ENCODE results near the gene ZNF160.
A peak's percentile ranks its signal among the peaks of the same experiment; 100 is the strongest.
"Not testable (repeated sequence)": the region's sequence is repeated elsewhere in the genome, so short reads cannot be mapped to it uniquely, and the experiment has no call there.

ZNF160 gene

DNA sequence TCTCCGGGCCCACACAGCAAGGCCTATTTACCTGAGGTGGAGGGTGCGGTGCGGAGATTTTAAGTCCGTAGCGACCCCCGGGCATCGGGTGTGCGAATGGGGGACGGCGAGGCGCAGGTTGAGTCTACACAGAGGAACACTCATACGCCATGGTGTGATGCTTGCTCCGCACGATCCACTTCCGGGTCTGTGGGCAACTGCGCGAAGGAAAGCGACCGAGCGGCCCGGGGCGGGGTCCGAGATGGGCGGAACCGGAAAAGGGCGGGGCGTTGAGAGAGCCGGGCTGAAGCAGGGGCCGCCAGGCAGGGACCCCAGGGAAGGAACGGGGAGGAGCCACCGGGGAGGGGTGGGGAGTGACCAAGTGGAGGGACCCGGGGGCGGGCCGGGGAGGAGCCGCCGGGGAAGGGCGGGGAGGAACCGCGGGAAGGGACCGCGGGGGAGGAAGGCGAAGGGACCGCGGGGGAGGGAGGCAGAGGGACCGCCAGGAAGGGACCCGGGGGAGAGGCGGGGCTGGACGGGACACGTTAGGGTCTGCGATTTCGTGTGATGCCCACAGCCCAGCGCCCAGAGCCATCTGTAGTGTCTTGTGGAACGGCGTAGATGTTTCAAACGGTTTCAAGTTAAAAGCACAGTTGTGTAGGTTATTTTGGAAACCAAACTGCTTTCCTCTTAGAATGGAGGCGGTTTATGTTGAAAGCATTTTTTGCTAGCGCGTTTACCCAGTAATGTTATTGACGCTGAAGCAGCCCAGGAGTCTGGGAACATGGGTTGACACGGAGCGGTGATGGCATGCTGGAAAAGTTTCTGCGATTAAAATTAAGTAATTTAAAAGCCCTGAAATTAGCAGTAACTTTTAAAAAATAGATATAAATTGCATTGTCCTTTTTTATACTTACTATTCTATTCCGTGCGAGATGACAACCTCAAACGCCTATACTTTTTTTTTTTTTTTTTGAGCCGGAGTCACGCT, at the start of gene ZNF160:
TSS of gene ZNF160 (minus strand) at position 189 of the 970 bp plus-strand sequence. CDS start 17,146 bp downstream, outside the sequence.
- DNase-seq: peak; percentile 97 to 98

GRCh38 chr19:53147645-53148044, 44.4 kb upstream of the ZNF160 start:
- no peak for DNase-seq

DNA sequence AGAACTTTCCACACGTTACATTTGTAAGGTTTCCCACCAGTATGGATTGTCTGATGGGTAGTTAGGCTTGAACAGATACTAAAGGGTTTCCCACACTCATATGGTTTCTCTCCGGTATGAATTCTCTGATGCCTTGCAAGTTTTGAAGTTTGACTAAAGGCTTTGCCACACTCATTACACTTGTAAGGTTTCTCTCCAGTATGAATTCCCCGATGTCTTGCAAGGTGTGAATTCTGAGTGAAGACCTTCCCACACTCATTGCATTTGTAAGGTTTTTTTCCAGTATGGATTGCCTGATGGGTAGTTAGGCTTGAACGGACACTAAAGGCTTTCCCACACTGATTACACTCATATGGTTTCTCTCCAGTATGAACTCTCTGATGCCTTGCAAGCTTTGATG, 37.1 kb upstream of the ZNF160 start:
- DNase-seq: no peak

DNA sequence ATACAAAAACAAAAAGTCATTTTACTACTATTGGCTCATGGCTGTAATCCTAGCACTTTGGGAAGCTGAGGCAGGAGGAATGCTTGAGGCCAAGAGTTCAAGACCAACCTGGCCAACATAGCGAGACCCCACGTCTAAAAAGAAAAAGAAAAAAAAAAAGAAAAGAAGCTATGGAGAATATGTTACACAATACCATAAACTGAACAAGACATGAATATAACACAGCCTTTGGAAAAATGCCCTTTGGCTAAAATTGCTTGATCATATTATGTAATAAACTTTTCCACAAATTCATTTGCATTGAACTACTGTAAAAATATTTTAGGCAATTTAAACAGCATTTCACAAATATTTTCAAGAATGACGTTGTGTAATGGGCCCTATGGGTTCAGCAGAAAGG, 33.2 kb upstream of the ZNF160 start:
- DNase-seq: no peak

GRCh38 chr19:53132141-53132991, 29.1 kb upstream of the ZNF160 start, which contains the start of gene ZNF415:
Gene ZNF415, minus strand, starts transcription at chr19:53132910. Its CDS starts 10,234 bp downstream, at chr19:53122676.
- peak; percentile 19 to 59 for DNase-seq

DNA sequence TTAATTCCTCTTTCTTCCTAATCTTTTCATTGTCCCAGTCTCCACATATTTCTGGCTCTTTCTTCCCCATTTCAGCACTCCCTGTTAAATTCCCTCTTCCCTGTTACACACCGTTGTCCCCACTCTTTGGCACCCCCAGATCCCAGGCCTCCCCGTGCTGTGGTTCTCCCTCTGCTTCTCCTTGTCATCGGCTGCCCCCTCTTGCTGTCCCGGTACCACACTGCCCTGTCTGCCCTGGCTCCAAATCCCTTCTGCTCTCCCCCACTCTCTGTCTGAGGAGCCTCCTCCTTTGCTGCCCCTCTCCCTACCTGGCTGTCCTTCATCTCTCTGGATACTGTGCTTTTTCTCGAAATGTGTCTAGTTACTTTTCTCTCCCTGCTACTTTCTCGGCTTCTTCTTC, 28.5 kb upstream of the ZNF160 start:
- DNase-seq: no peak

DNA sequence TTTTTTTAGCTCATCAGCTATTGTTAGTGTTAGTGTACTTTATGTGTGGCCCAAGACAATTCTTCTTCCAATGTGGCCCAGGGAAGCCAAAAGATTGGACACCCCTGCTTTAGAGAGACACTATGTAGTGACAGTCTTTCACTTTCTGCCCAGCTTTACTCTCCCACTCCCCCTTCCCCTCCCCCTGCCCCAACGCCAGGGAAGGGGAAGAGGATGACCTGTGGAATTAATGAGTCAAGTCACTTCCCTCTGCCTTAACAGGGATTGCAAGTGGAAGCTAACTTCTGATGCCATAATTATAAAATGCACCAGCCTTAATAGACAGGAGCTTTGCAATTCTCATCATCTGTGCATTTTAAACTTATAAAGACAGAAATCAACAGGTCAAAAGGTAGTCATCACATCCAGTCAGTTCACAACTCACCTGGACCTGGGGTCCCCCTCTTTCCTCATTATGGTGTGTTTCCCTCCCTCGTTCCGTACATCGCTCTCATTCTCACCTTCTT, 27.9 kb upstream of the ZNF160 start:
- DNase-seq: no peak

DNA sequence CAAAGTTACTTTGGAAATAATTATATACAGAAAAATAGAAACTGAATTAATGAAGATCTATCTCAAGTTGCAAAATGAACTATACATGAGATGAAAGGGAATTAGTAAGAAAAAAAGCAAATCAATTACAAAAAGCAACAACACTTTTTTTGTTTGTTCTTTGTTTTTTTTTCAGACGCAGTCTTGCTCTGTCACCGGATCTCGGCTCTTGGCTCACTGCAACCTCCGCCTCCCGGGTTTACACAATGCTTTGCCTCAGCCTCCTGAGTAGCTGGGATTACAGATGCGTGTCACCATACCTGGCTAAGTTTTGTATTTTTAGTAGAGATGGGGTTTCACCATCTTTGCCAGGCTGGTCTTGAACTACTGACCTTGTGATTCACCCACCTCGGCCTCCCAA, 27.3 kb upstream of the ZNF160 start:
- DNase-seq: no peak

DNA sequence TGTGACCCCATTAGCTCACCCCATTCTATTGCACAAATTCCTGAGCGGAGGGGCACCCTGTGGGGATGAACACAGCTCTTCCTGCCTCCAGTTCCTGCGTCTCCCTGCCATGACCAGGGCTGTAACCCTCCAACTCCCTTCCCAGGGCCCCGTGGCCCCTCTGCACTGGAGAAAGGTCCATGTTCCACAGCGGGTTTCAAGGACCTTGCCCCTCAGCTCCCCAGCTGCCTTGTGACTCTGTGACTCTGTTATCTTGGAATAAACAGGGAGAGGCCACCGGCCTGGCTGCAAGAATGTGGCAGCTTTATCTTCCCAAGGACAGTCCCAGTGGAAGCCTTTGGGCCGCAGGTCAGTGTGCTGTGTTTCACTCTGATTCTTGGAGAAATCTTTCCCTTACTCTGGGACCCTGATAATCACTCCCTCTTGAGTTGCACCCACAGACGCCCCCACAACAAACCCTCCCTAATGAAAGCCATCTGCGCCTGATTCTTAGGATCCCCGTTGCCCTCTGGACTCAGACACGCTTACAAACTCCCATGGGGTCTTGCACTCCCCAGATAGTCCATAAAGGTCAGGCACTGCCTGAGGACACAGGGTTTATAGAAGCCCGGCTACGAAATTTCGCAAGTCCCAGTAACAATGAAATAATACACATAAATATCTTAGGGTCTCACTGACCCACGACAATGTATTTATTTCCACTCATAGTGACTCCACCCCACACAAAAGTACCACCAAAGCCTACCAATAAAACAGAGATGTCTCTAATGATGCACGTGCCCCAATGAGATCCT, 23.7 kb upstream of the ZNF160 start:
- DNase-seq: not testable (repeated sequence)

DNA sequence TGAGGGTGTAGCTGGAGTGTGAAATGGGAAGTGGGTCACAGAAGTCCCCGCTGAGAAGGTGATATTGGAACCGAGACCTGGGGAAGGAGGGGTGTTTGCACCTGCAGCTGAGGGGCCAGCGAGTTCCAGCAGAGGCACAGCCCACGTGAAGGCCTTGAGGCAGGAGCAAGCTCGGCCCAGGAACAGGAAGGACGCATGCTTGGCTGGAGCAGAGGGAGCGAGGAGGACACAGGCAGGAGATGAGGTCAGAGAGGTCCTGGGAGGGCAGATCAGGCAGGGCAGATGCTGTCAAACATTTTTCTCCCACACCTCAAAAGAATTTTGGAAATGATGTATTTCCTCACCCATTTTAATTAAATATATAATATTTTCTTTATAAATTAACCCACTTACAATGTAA, 20.2 kb upstream of the ZNF160 start:
- no peak for DNase-seq

GRCh38 chr19:53112286-53112685, 9.1 kb upstream of the ZNF160 start:
- no peak for DNase-seq

DNA sequence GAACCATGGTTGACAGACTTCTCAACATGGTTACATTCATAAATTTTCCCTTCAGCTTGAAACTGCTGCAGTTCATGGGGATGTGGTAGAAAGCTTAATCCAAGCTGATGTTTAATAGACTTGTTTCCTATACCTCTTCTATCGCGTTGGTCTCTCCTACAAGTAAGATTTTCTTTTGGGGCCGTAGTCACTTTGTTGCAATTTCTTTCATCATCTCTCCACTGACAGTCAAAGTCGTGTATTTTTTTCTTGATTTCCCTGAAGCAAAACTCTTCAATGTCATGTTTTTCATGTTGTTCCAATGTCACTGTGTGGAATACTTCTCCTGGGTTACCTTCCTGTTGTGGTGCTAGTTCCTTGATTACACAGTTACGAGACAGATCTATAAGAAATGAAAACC, 6.3 kb upstream of the ZNF160 start:
- DNase-seq: no peak

DNA sequence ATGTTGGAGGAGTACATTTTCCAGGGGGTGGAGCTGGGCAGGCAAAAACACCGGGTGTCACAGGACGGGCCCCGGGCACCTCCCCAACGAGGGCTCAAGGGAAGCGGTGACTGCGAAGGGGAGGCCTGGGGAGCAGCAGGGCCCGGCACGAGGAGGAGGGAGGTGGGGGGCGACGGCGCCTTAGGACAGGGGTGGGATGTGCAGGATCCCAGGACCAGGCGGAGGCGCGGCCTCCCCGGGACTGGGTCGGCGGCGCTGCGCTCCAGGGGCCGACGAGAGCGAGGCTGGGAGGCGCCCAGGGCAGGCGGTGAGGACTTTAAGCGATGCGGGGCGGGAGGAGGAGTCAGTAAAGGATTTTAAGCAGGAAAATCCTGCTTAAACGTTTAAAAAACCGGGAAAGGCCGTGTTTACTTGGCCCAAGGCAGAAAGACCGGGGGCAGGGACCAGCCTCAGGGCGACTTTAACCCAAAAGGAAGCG, 427 bp downstream of the ZNF160 start:
- peak in 1 of 2 experiments; percentile 36 for DNase-seq

DNA sequence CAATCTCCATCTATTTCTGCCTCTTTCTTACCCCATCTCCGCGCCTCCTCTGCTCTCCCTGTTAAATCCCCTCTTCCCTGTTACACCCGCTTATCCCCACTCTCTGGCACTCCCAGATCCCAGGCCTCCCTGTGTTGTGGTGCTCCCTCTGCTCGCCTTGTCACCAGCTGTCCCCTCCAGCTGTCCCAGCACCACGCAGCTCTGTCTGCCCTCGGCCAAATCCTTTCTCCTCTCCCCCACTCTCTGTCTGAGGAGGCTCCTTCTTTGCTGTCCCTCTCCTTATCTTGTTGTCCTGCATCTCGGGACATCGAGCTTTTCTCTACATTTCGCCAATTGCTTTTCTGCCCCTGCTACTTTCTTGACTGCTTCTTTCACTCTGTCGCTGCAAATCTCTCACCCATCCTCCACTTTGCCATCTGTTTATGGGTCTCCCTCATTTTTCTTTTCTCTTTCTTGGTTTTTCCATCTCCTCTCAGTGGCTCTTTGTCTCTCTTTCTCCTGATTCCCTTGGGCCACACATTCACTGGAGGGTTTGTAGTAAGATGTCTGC, 941 bp downstream of the ZNF160 start:
- peak; percentile 6 to 53 for DNase-seq

- DNase-seq: no peak
Observed at GRCh38 chr19:53101518-53101917, 1.7 kb downstream of the ZNF160 start.

DNA sequence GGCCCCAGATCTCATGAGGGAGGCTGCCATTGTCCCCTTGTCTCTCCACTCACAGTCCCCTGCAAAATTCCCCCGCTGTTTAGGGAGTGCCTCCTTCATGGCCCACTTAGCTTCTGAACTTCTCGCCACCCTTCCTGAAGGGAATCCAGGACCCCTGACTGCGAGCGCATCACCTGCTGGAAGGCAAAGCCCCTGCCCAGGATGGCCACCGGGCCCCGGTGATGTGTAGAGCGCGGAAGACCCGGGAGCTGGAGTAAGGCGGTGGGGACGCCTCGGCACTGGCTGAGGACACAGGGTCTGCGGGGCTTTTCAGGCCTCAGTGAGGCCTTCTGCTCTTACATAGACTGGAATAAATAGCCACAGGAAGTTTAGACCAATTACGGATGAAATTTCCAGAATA, 4.7 kb downstream of the ZNF160 start:
- not testable (repeated sequence) for DNase-seq

GRCh38 chr19:53096982-53097690, 6.1 kb downstream of the ZNF160 start:
- not testable (repeated sequence) for DNase-seq

GRCh38 chr19:53096579-53096978, 6.6 kb downstream of the ZNF160 start:
- not testable (repeated sequence) for DNase-seq

GRCh38 chr19:53094754-53095575, 8.3 kb downstream of the ZNF160 start:
- DNase-seq: no peak

DNA sequence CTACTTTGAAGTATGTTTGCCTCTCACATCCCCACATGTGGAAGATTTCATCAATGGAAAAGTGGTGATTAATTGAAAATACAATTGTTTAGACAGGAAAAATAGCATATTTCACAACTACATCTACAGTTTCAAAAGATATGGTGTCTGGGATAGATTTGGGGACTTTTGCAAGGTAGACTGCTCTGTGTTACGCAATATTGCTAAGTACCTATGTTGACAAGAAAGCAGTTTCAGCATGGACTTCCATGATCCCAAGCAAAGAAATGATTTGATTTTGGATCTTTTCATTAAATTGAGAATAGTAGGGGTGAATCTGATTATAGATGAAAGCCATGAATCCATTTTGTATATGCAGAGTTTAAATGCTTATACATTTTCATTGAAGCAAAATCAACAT, 10.5 kb downstream of the ZNF160 start:
- no peak for DNase-seq

All from NCI-H524 (cell line).